GM21529 (cell line): ENCODE measurements around the gene RASL11A.
"Not testable (repeated sequence)": the region's sequence is repeated elsewhere in the genome, so short reads cannot be mapped to it uniquely, and the experiment has no call there.

Experiments used
- ATAC-seq: cut with Tn5 transposase; IDR thresholded peaks from one replicate; pipeline ENCODE4 v1.9.1; 2021; ENCODE audit not compliant: unreplicated experiment

RASL11A gene

GRCh38 chr13:27266917-27267316 is 3.7 kb upstream of the RASL11A start:
- no peak for ATAC-seq

- no peak for ATAC-seq
Measured at GRCh38 chr13:27267596-27267995, 3.0 kb upstream of the RASL11A start.

DNA sequence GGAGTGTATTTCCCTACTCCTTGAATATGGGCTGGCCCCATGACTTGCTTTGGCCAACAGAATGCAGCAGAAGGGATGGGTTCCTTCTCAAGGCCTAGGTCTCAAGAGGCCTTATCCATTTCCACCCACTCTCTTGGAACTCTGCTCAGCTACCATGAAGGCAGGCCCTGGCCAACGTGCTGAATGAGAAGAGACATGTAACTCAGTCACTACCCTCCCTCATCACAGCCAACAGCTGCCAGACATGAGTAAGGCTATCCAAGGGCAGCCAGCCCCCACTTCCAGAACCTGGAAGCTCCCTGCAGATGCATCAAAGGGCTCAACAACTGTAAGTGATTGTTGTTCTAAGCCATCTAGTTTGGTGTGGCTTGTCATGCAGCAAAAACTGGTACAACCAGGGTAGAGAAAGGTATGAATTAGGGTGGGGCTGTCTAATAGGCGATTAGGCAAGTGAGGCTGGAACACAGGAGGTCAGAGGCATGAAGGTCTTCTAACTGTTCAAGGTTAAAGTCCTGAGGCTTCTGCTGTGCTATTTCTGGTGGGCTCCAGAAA is 1.4 kb upstream of the RASL11A start:
- ATAC-seq: no peak

DNA sequence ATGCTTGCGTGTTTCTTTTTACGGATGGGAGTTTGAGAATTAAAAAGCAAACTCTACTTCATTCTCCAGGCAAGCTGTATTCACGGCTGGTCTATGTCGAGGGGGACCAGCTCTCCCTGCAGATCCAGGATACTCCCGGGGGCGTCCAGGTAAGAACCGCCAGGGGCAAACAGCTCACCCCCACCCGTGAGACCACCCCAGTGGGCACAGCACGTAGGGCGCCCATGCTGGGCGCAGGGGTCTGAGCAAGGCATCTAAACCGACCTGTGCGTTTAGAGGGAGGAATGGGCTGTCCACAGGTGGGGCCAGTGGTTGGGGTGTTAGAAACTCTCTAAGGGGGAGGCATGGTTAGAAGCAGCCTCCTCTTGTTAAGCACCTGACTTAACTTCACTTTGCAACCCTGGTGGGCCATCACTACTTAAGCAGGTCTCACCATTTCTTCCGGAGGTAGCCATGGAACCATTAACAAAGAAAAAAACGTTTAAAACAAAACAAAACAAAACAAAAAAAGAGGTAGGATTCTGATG is 1.0 kb downstream of the RASL11A start:
- no peak for ATAC-seq

- no peak for ATAC-seq
Measured at GRCh38 chr13:27273658-27274425, 3.2 kb downstream of the RASL11A start.

DNA sequence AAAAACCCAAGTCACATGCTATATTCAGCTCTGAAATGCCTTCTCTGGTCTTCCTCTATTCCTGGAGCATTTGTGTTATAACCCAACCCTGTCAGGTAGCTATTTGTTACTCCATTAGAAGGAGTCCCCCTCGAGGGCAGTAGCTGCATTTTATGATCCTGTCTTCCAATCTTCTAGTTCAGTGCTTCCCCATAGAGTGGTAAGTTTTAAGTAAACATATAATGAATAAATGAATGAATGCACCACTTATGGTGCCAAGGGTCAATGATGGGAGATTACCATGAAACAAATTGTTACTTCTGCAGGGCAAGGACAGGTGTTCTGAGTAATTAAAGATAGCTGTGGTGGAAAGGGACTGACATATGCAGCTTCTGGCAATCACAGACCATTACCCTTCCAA is 4.0 kb downstream of the RASL11A start:
- no peak for ATAC-seq

GRCh38 chr13:27276188-27276587 is 5.6 kb downstream of the RASL11A start:
- ATAC-seq: no peak

- no peak for ATAC-seq
Measured at GRCh38 chr13:27279506-27279905, 8.9 kb downstream of the RASL11A start.

- ATAC-seq: no peak
Measured at GRCh38 chr13:27280009-27280656, 9.5 kb downstream of the RASL11A start.

GRCh38 chr13:27280841-27281240 is 10.2 kb downstream of the RASL11A start:
- ATAC-seq: no peak

GRCh38 chr13:27281420-27281819 is 10.8 kb downstream of the RASL11A start:
- no peak for ATAC-seq

GRCh38 chr13:27283906-27284493 is 13.4 kb downstream of the RASL11A start:
- no peak for ATAC-seq

DNA sequence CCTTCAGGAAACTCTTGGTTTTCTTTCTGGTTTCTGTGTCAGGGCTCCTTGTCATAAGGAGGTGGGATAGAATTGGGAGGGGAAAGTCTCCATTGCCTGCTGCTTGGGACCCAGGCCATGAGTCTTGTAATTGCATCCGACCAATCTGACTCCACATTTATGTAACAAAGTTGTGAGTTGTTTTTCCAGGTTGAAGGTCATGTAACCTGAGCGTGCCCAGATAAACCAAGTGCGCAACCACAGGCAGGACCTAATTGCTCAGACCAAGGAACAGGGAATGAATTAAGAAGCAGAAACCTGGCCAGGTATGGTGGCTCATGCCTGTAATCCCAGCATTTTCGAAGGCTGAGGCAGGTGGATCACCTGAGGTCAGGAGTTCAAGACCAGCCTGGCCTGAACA is 17.8 kb downstream of the RASL11A start:
- no peak for ATAC-seq

- no peak for ATAC-seq
Measured at GRCh38 chr13:27289011-27289665, 18.5 kb downstream of the RASL11A start.

DNA sequence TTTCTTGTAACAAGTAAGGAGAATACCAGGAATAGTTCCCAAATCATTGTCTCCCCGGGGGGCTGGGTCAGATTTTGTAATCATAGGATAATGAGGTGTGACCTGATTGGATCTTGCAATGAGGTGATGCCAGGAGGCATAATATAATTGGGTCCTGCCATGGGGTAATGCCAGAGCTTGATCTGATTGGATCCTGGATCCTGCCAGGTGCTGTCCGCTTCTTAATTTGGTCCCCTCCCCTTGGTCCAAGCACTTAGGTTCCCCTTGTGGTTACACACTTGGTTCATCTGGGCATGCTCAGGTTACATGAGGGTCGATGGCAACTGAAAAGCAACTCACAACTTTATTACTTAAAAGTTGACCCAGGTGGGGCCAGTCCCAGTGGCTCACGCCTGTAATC is 20.1 kb downstream of the RASL11A start:
- ATAC-seq: no peak

- not testable (repeated sequence) for ATAC-seq
Measured at GRCh38 chr13:27291967-27292366, 21.3 kb downstream of the RASL11A start.

DNA sequence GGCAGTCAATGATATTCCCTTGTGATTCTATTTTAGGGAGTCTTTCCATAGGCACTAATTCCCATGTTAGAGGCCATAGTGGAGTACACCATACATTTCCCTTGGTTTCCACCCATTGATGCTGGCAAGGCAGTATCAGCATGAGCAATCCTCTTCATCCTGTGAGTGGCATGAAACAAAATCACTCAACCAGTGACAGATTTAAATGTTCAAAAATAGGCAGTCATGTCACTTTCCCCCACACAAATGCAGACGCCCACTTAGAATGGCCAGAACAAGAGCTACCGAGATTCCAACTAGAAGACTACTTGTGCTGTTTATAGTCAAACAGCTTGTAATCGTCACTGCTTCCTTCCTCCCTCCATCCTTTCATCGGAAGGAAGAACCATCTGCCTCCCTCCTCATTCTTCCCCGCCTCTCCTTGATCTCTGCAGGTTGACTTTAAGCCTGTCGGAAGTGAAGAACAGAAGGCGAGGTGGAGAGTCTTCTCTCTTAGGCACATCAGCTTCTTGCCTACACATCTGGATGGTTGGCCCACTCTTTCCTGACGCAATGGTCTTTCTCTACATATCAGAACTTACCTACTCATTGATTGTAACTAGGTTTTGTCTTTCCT is 22.6 kb downstream of the RASL11A start:
- ATAC-seq: no peak

GRCh38 chr13:27293873-27294515 is 23.4 kb downstream of the RASL11A start:
- no peak for ATAC-seq

DNA sequence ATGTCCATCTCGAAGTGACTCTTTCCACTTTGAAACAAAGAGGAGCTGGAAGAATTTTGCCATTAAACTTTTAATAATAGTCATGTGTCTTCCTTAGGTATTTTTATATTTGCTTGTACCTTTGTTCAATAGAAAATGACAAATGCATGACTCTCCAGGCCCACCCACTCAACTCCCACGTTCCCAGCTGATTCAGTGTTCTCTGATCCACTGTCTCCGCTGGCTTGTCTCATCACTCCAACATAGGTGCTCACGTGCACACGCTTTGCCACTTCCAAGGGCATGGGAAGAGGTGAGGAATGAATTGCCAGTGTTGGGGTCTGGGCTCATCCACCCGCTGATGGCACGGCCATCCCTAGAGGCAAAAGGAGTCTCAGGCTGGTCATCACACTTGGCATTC is 24.5 kb downstream of the RASL11A start:
- no peak for ATAC-seq

DNA sequence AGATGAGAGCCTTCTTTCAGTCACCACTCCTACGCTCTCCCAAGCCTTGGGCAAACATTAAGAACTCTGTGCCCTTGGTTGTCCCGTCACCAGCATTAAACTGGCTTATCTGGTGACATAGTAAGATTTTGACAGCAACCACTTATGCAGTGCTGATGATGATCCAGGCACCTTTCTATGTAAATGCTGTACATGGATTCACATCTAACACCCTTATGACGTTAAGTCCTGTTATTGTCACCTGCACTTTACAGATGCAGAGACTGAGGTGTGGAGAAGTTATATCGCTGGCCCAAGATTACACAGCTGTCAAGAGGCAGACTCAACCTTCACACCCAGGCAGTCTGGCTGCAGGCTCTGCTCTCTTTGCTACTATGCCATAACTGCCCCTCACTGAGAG is 25.0 kb downstream of the RASL11A start:
- ATAC-seq: no peak
